Left lobe of liver (tissue), 2 donors: Measurements from ENCODE around the gene ANKIB1. TPM values are rescaled to one million over a fixed set of nuclear protein-coding genes. Genes with fewer than 3 reads are reported as not detected.

Experiments used
- ATAC-seq: fragments of 200-7000 bp; cut with Tn5 transposase; one replicate; pipeline ENCODE4 v1.9.1; 2020; ENCODE audit warnings: mild to moderate bottlenecking, moderate library complexity
- DNase-seq: peaks from one replicate; pipeline ENCODE4 v3.0.0-alpha.2; 2020; ENCODE audit warnings: low spot score
- total RNA-seq: library from RNA; stranded (reverse); gene quantifications from one replicate; pipeline ENCODE4 v1.2.1, GENCODE V29; 2021
- donor health status: DM: no; HTN: no; CAD: no; lungs with moderate emphysema.
- donor health status: DM: no; HTN: yes; CAD: no.

ANKIB1 gene
- total RNA-seq, 1 donor from 2014 or later, result 13.1 TPM

DNA sequence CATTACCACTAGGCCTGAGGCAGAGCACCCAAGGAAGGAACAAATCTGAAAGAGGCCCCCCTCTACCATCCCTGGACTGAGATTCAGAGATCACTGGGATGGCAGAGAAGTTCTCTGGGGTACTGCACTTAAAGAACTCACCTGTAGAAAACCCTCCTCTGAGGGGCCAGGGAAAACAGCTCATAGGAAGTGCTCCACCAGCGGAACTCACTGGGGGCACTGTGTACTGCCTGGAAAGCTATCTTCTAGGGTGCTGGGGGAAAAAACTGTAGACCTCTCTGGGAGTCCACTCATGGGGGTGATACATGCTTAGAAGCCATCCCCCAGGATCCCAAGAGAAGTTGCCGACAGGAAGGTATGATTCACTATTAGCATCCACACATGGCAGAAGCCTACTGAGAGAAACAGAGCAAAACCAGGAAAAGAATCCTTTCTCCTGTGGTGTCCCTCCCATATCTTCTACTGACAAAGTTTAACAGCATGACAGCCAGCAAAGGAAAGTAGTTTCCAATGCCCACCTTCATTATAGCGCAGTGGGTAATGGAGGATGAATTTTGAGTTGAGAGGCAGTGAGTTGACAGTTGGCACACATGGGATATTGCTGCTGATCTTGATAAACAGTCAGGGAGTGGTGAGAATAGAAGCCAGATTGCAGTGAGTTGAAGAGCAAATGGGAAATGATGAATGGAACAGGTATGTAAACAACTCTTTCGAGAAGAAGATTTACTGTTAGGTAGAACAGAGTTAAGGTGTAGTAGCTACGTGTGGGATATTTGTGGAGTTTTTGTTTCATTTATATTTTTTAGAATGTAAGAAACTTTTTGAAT, 20.9 kb downstream of the ANKIB1 start:
- DNase-seq, result no peak
- no peak for ATAC-seq

DNA sequence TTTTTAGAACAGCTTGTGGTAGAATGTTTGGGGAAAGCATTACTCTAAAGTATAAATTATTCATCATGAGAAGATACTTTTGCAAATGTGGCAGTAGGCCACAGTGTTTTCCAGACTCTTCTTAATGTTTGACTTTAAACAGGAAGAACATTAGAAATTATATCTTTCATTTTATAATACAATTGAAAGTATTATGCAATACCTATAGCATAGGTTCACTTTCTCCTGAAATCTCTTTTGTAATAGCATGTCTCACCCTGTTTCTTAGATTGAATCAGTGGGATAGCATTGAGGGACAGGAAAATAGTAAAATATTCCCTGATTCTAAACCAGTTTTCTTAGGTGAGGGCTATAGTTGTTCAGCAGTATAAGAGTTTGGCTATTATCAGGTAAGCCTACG, 23.1 kb downstream of the ANKIB1 start:
- ATAC-seq (no peak), DNase-seq (no peak)

GRCh38 chr7:92275327-92275726, 29.6 kb downstream of the ANKIB1 start:
- DNase-seq, result no peak

GRCh38 chr7:92276460-92276864, 30.7 kb downstream of the ANKIB1 start:
- peak; percentile 32 for ATAC-seq
- DNase-seq, result no peak

More at GRCh38 chr7:92275327-92275726, 29.6 kb downstream of the ANKIB1 start:
- ATAC-seq, result peak; percentile 13

- ATAC-seq (peak; percentile 43), DNase-seq (no peak)
These were observed 33.7 kb downstream of the ANKIB1 start for GRCh38 chr7:92279396-92280031.

- ATAC-seq, result no peak
- DNase-seq, result no peak
These were observed 35.3 kb downstream of the ANKIB1 start for GRCh38 chr7:92281031-92281430.

DNA sequence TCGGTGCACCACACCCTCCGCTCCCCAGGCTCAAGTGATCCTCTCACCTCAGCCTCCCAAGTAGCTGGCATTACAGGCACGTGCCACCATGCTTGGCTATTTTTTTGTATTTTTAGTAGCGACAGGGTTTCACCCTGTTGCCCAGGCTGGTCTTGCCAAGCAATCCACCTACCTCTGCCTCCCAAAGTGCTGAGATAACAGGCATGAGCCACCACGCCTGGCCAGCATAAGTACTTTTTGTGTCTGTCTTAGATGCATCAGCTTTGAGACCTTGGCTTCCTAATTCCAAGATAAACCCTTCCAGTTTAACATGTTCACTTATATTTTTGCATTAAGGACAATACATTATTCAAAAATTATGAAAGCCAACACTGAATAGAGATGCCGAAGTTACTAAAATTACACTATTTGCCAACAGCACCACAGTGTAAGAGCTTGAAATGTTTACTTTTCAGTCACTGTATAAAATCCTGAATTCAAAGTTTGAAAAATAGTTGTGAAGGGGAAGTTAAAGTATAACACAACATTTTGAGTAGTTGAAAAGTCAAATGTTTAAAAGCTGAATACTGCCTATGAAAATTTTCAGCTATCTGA, 36.5 kb downstream of the ANKIB1 start:
- ATAC-seq (no peak), DNase-seq (no peak)

GRCh38 chr7:92282930-92283329, 37.2 kb downstream of the ANKIB1 start:
- DNase-seq (no peak), ATAC-seq (no peak)

DNA sequence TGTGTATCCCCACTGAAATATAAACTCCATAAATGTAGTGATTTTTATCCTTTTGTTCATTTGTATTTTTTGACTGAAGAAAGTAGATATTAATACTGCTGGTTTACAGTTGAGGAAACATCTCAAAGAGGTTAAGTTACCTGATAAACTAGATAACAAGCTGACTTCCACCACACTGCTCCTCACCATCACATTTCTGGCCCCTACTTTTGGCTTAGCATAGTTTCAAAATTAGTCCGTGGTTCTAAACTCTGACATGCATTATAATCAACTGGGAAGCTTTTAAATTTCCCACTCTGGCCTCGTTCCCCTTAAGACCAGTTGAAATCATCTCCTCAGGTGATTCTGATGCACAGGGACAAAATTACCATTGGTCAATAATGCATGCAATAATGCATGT, 43.5 kb downstream of the ANKIB1 start:
- ATAC-seq, result no peak
- no peak for DNase-seq

GRCh38 chr7:92292981-92293380, 47.2 kb downstream of the ANKIB1 start:
- DNase-seq (no peak), ATAC-seq (peak; percentile 29)

GRCh38 chr7:92293896-92294590, 48.3 kb downstream of the ANKIB1 start:
- no peak for DNase-seq
- peak; percentile 69 for ATAC-seq

- ATAC-seq, result no peak
These were observed 49.6 kb downstream of the ANKIB1 start for GRCh38 chr7:92295391-92295790.

DNA sequence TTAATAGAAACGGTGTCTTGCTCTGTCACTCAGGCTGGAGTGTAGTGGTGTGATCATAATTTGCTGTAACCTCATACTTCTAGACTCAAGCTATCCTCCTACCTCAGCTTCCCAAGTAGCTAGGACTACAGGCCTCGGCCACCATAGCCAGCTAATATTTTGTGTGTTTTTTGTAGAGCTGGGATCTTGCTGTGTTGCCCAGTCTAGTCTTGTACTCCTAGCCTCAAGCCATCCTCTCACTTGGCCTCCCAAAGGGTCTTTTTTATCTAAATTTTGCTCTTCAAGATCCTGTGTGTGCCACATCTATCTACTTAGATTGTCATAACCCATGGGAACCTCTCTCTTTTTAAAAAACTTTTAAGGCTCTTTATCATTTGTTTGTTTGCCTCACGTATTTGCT, 50.5 kb downstream of the ANKIB1 start:
- no peak for DNase-seq
- no peak for ATAC-seq

More at GRCh38 chr7:92295391-92295790, 49.6 kb downstream of the ANKIB1 start:
- DNase-seq, result no peak

- no peak for DNase-seq
- no peak for ATAC-seq
These were observed 51.2 kb downstream of the ANKIB1 start for GRCh38 chr7:92296880-92297445.

- ATAC-seq, result no peak
These were observed 52.0 kb downstream of the ANKIB1 start for GRCh38 chr7:92297736-92298135.

GRCh38 chr7:92303761-92304160, 58.0 kb downstream of the ANKIB1 start:
- DNase-seq (no peak), ATAC-seq (no peak)

More at GRCh38 chr7:92297736-92298135, 52.0 kb downstream of the ANKIB1 start:
- no peak for DNase-seq

DNA sequence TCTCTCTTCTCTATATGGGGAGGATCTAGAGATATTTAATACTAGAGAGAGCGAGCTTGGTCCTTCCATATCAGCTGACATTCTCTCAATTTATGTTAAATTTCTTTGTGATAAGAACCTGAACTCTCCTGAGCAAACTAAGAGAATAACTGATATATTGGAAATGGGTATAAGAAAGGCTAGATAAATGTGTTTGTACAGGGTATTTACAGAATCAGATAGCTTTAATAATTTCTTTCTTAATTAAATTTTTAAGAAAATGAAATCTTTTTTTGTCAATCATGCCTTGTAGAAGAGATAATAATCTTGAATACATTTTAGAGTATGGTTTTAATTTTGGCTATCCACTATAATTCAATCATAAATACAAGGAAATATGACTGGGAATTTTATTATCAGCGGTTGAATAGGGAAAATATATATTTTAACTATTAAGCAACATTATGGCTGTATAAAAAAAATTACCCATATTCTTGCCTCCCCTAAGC, 58.7 kb downstream of the ANKIB1 start:
- no peak for DNase-seq
- ATAC-seq, result no peak

DNA sequence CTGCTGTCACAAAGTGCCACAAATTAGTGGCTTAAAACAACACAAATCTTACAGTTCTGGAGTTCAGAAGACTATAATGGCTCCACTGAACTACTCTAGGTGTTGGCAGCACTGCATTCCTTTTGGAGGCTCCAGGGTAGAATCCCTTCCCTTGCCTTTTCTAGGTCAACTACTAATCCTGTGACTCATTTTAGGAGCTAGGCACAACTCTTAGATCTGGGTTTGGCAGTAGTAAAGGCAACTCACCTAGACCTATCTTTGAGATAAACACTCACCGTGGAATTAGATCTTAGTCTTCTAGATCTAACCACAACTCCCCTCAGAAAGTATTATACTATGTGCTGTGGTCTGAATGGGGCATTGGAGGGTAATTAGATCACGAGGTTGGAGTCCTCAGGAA, 60.4 kb downstream of the ANKIB1 start:
- DNase-seq, result no peak
- ATAC-seq, result no peak

GRCh38 chr7:92313055-92313454, 67.3 kb downstream of the ANKIB1 start:
- DNase-seq, result no peak
- ATAC-seq, result no peak

- DNase-seq (no peak), ATAC-seq (no peak)
These were observed 73.5 kb downstream of the ANKIB1 start for GRCh38 chr7:92319243-92319642.

DNA sequence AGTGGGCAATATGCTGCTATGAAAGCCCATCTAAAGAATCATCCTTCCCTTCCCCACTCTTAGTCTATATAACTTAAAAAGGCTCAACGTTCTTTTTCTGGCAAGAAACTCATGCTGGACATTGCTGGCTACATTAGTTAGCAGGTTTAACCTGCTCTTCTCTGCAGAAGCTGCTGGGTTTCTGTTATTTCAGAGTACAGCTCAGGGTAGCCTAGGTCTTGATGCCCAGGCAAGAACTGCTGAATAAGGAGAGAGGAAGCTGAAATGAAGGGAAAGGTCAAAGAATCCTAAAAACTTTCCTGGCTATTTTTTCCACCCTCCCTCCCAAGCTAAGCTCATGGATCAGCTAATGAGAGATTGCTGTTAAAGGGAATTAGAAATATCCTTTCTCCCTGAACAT, 79.4 kb downstream of the ANKIB1 start:
- ATAC-seq, result peak; percentile 56

More for the DNA sequence above, 79.4 kb downstream of the ANKIB1 start:
- DNase-seq, result no peak
